DMS53 treated with DMSO at 0.1 percent for 48 hours (cell line): ENCODE measurements around the gene ATP6V1B1.

Source experiments
- DNase-seq: peaks from one replicate; lab custom pipeline; 2025; ENCODE audit not compliant: unreplicated experiment; lab: John Stamatoyannopoulos, UW

Gene ATP6V1B1

DNA sequence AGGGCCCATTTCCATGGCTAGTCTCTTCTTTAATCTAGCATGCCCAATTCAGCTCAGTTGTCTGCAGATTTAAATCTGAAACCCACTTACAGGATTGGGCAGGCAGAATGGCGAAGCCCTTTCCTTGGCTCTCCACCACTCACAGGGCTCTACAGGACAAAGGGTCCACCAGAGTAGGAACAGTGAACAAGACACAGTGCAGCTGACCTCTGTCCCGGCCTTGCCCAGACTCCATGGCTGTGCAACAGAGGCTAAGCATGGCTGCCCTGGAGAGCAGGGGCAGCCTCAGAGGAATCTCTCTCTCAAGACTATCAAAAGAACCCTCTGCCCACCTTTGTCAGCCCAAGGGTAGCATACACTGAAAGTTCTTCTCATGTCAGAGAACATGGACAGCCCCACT, 9.7 kb upstream of the ATP6V1B1 start:
- no peak for DNase-seq

GRCh38 chr2:70927138-70927537, 8.6 kb upstream of the ATP6V1B1 start:
- no peak for DNase-seq

DNA sequence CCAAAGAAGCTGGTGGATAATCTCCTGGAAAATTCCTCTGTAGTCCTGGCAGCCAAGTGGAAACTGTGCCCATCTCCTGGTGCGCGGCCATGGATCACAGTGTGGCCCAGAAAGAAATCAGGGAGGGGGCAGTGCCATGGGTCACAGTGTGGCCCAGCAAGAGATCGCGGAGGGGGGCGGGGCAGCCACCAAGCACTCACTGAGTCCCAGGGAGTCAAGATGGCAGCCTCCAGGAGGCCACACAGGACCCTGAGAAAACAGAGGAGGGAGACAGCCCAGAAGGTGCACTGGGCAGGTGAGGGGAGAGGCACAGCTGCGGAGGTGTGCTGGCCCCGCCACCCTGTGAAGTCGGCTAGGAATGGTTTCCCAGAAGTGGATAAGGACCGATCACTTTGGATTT, 8.1 kb upstream of the ATP6V1B1 start:
- no peak for DNase-seq

DNA sequence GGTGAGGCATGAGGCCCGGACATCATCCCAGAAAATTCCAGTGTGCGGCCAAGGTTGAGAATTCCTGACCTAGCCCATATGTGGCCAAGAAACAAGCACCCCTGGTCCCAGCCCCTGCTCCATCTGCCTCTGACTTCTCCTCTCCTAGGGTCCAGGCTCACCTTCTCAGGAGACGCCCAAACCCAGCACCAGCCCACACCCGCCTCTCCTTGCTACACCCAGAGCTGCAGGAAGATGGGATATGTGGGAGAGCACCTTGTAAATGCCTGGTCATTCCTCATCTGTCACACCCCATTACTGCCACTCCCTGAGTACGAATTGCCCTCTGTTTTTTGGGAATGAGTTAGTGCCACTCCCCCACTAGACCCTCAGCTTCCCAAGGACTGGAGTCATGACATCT, 7.3 kb upstream of the ATP6V1B1 start:
- DNase-seq = no peak

DNA sequence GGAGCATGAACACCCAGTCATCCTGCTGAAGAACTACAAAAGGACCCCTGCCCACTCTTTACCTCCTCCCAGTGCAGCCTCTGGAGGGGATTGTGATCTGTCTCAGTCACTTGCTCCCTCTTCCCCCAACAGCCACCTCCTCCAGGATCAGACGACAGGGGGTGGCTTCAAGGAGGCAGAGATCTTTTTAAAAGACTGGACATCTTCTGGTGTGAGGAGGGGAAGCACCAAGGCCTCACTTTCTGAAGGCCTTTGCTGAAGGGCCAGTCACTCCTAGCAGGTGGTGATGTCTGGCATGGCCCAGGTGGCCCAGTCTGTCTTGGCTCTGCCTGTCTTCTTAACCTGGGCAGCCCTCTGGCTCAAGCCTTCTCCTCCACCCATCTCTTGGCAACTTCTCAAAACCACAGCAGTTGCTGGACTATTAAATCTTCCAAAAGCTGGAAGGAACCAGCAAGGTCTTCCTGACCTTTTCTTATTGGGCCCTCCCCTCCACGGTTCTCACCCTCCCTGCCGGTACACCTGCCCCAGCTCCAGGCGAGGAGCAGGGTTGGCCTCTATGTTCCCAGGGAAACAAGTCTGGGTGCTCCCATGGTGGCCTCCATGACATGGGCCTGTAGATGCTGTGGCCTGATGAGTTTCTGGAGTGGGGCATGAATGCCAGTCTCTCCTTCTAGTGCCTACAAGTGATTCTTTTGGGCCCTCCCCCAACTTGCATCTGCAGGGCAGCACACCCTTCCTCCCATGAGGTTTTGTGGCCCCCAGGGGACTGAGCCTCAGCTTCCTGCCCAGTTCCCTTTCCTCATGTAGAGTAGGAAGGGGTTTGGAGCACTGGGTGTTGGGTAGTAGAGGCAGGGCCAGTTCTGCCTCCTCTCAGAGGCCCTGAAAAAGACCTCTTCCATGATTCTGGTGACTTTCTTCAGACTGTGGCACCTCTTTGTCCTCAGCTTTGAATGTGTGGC, 5.0 kb upstream of the ATP6V1B1 start:
- no peak for DNase-seq

GRCh38 chr2:70931376-70932000, 4.2 kb upstream of the ATP6V1B1 start:
- DNase-seq = no peak

- no peak for DNase-seq
Observed at GRCh38 chr2:70932631-70933230, 3.0 kb upstream of the ATP6V1B1 start.

DNA sequence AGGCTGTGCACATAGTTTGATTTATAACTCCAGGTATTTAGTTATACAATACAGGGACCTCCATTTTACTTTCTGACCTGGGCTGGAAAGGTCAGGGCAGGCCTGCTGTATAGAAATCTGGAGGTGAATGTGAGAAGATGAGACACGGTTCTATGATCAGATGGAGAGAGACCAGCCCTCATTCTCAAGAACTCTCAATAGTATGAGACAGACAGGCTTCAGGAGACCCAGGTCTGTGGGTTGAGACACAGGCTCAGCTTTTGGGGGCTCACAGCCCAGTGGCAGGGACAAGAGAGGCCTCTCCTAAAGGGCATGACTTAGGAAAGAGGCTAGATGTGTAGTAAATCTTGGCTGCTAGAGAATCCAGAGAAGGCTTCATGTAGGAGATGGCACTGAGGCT, 719 bp upstream of the ATP6V1B1 start:
- DNase-seq = no peak

DNA sequence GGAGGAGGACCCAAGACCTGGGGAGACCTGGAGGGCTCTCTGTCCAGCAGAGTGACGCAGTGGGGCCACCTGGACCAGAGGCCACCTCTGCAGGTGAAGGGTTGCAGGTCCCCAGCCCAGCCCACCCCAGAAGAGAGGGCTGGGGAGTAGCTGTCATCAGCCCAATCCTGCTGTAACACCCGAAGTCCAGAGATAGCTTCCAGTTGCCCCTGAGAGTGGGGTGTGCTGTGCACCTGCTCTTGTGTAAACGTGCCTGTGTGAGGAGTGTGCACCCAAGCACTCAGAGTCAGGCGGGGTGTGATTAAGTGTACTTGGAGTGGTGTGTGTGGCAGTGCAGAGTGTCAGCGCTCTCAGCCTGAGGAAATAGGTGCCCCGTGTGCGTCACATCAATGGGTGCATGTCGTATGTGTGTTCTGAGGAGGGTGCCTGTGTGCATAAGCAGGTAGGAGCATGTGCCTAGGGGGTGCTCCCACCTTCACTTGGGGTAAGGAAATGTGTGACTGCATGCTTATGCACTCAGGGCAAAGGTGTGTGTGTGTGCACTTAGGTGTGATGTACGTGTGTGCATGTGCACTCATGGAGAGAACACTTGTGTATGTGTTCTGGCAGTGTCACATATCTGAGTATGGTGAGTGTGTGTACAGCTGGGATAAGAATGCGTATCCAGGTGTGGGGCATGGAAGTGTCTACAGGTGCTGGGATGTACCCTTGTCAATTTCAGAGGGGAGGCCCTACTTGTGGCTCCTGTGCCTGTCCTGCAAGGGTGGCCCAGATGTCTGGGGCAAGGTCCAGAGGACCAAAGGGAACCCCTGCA, 672 bp downstream of the ATP6V1B1 start:
- peak; percentile 54 for DNase-seq

DNA sequence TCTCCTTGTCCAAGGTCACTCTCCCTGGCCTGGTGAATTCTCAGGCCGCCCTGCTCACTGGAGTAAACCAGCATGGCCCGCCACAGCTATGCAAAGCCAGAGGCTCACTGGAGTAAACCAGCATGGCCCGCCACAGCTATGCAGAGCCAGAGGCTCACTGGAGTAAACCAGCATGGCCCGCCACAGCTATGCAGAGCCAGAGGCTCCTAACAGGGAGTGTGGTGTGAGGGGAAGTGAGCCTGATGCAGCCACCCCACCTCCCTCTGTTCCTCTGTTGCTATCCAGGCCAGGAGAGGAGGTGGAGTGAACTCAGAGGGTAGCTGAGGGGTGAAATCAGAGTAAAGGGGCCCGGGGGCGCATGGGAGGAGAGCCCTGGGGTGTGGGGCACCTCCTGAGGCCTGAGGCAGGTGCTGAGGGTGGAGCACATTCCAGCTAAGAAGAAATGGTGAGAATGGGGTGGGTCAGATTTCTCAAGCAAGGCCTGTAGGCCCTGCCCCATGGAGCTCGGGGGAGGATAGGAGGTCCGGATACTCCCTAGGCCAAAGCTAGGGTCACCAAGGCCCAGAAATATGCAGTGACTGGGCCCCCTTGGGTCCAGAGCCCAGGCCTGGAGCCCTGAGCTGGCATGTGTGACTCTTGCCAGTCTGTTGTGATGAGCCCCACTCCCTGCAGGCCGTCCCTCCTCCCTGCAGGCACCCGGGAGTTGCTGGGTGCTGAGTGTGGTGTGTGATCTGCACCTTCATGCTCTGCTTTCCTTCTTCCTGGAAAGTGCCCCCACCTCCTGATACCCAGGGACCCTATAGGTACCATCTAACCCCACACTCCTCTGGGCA, 1.5 kb downstream of the ATP6V1B1 start:
- no peak for DNase-seq

- no peak for DNase-seq
Observed at GRCh38 chr2:70937866-70938585, 2.3 kb downstream of the ATP6V1B1 start.

DNA sequence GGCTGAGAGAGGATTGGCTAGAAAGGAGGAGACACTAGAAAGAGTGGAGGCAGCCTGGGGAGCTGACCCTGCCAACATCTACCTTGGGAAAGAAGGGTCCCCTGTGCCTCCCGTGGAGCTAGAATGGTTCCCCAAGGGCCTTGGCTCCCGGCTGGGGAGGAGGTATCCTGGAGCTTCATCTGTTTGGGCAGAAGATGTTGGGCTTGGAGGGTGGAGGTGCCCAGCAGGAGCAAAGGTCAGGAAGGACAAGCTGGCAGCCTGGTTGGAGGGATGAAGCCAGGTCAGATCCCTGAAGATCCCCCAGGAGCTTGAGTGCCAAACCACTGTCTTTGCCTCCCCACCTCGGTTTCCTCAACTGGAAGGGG, 2.9 kb downstream of the ATP6V1B1 start:
- DNase-seq = no peak

- DNase-seq = no peak
Observed at GRCh38 chr2:70939001-70939838, 3.5 kb downstream of the ATP6V1B1 start.

GRCh38 chr2:70939839-70940580, 4.3 kb downstream of the ATP6V1B1 start:
- DNase-seq = no peak

GRCh38 chr2:70941186-70941585, 5.5 kb downstream of the ATP6V1B1 start:
- DNase-seq = no peak

GRCh38 chr2:70941701-70942100, 6.0 kb downstream of the ATP6V1B1 start:
- DNase-seq = no peak

DNA sequence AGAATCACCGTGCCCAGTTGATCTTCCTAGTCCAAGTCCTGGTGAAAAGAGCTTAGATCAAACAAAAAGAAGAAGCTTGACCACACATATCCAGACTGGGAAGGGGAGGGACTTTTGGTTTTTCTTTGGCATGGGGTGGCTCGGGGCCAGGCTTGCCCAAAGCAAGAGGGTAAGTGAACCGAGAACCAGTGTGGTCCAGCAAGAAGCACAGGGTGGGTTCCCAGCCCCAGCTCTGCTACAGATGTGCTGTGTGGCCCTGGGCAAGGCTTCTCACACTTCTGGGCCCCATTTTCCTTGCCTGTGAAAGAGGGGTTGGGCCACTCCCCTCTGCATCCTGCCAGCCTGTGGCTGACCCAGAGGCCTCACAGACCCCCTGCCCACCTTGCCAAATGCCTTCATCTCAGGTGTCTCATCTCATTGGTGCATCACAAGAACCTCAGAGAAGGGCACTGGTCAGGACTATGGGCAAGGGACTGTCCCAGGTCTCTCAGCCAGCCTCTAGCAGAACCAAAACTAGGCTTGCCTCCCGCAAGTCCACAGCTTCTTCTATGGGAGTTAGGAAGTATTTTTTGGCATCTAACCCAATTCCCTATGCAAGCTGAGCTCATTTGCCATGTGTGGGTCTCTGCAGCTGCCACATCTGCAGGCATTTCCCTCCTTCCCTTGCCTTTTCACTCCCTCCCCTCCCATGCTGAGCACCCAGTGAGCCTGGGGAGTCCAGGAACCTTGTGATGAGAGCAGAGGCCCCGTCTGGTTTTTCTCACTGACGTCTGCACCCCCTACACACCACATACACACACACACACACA, 6.9 kb downstream of the ATP6V1B1 start:
- DNase-seq = no peak
